ENCODE results near the gene L1CAM.

DNA sequence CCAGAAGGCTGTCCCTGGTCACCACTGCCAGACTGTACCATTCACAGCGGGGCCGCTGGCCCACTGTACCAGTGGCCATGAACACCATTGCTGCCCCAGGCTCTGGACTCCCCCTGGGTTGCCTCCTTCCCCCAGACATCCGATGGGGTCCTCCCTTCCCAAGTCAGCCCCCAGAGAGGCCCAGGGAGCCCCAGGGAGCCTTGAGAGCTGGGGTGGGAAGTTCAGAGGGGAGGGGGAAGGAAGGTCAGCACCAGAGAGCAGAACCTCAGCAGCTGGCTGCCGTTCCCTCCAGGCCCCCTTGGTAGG, 40.5 kb upstream of the L1CAM start:
- TF ChIP-seq CTCF (IDR thresholded peaks at IDR 0.05): no peak
- no peak for TF ChIP-seq ZFX (IDR thresholded peaks at IDR 0.05; ENCODE audit: borderline replicate concordance)

Measured in 22Rv1 (cell line).